ENCODE data around the gene GSTP1. TPM values are rescaled to one million over a fixed set of nuclear protein-coding genes. Genes with fewer than 3 reads are reported as not detected.
"Not testable (repeated sequence)": the region's sequence is repeated elsewhere in the genome, so short reads cannot be mapped to it uniquely, and the experiment has no call there.

GSTP1 gene
- total RNA-seq, result 152 and 246 TPM in 2 replicates
- polyA plus RNA-seq (2012), result 511 TPM

GRCh38 chr11:67583247-67584204 lies at the start of gene GSTP1:
Gene GSTP1 (plus strand): TSS chr11:67583812. CDS start chr11:67583844, 32 bp downstream.
- DNase-seq (ENCODE audit: low read depth), result peak; percentile 94

- DNase-seq (ENCODE audit: low read depth), result no peak
Measured at GRCh38 chr11:67534070-67534679, 49.4 kb upstream of the GSTP1 start.

- DNase-seq (ENCODE audit: low read depth), result no peak
Measured at GRCh38 chr11:67535561-67535960, 48.1 kb upstream of the GSTP1 start.

- DNase-seq (ENCODE audit: low read depth), result no peak
Measured at GRCh38 chr11:67538306-67538705, 45.3 kb upstream of the GSTP1 start.

GRCh38 chr11:67538823-67539505 lies 44.6 kb upstream of the GSTP1 start:
- no peak for DNase-seq (ENCODE audit: low read depth)

GRCh38 chr11:67539550-67539949 lies 44.1 kb upstream of the GSTP1 start:
- no peak for DNase-seq (ENCODE audit: low read depth)

GRCh38 chr11:67541198-67541597 lies 42.4 kb upstream of the GSTP1 start:
- no peak for DNase-seq (ENCODE audit: low read depth)

- DNase-seq (ENCODE audit: low read depth), result no peak
Measured at GRCh38 chr11:67542169-67542568, 41.4 kb upstream of the GSTP1 start.

GRCh38 chr11:67542971-67543370 lies 40.6 kb upstream of the GSTP1 start:
- no peak for DNase-seq (ENCODE audit: low read depth)

GRCh38 chr11:67543585-67543984 lies 40.0 kb upstream of the GSTP1 start:
- DNase-seq (ENCODE audit: low read depth), result no peak

- no peak for DNase-seq (ENCODE audit: low read depth)
Measured at GRCh38 chr11:67544616-67545242, 38.9 kb upstream of the GSTP1 start.

GRCh38 chr11:67545280-67545679 lies 38.3 kb upstream of the GSTP1 start:
- DNase-seq (ENCODE audit: low read depth), result no peak

GRCh38 chr11:67548112-67548511 lies 35.5 kb upstream of the GSTP1 start:
- not testable (repeated sequence) for DNase-seq (ENCODE audit: low read depth)

- DNase-seq (ENCODE audit: low read depth), result no peak
Measured at GRCh38 chr11:67548555-67549110, 35.0 kb upstream of the GSTP1 start.

GRCh38 chr11:67551127-67551526 lies 32.5 kb upstream of the GSTP1 start:
- no peak for DNase-seq (ENCODE audit: low read depth)

- DNase-seq (ENCODE audit: low read depth), result not testable (repeated sequence)
Measured at GRCh38 chr11:67551697-67552096, 31.9 kb upstream of the GSTP1 start.

GRCh38 chr11:67556244-67556643 lies 27.4 kb upstream of the GSTP1 start:
- DNase-seq (ENCODE audit: low read depth), result no peak

GRCh38 chr11:67558084-67558772 lies 25.4 kb upstream of the GSTP1 start:
- peak; percentile 51 for DNase-seq (ENCODE audit: low read depth)

- no peak for DNase-seq (ENCODE audit: low read depth)
Measured at GRCh38 chr11:67561971-67562619, 21.5 kb upstream of the GSTP1 start.
